ENCODE measurements around the gene PGA3.
"Not testable (repeated sequence)": the region's sequence is repeated elsewhere in the genome, so short reads cannot be mapped to it uniquely, and the experiment has no call there.

Gene PGA3

DNA sequence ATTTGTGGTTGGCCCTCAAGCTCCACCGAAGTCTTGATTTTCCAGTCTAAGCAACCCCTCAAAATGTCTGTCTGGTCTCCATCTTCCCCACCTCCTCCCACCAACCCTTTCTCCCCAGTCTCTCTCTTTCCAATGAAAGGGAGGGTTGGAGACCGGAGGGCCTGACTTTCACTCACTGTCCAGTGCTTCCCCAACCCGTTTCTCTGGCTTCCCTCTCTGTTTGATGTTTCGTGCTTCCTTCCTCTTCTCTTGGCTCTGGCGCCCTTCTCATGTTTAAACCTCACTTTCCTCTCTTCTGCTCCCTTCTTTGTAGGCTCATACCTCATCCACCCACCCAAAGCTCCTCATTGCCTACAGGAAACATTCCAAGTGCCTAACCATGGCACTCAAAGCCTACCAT, 31.0 kb upstream of the PGA3 start:
- H3K9ac ChIP-seq (ENCODE audit: low read depth, low read length) = no peak overlapping the region
- H3K27ac ChIP-seq (ENCODE audit: low read depth, low read length) = no peak overlapping the region
- no peaks in the 10 kb centered on the region for H3K4me1 ChIP-seq (ENCODE audit: control insufficient read depth, insufficient read depth, low read length)
- H3K9me3 ChIP-seq (ENCODE audit: control insufficient read depth, insufficient read depth, low read length) = no peaks in the 10 kb centered on the region; the same call in 1 of the 2 replicates
- H3K27me3 ChIP-seq (ENCODE audit: control insufficient read depth, insufficient read depth, low read length) = 0 out of 2 replicates have a peak, but pooled peaks cover 6% of the 10 kb centered on the region
- H3K36me3 ChIP-seq (ENCODE audit: control insufficient read depth, insufficient read depth, low read length) = no peaks in the 10 kb centered on the region
- no peak overlapping the region for H3K4me3 ChIP-seq (ENCODE audit: low read depth, low read length)

DNA sequence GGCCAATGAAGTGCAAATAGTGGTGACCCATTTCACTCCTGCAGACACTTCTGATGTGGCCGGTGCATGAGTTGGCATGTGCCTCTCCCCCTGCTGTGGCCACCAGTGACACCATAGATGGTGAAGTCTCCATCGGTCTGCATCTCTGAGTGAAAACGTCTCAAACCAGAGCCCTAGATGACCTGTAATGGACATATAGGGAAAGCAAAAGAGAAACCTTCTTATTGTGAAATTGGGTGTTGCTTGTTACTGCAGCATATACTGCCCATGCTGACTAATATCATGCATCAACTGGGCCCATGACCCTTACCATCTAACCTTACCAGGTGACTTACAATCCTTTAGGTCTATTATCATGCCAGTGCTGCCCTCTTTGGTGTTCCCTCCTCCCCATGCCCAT, 30.4 kb upstream of the PGA3 start:
- H3K36me3 ChIP-seq (ENCODE audit: control insufficient read depth, insufficient read depth, low read length) = no peaks in the 10 kb centered on the region
- no peaks in the 10 kb centered on the region for H3K9me3 ChIP-seq (ENCODE audit: control insufficient read depth, insufficient read depth, low read length)
- no peaks in the 10 kb centered on the region for H3K4me1 ChIP-seq (ENCODE audit: control insufficient read depth, insufficient read depth, low read length)
- no peak overlapping the region for H3K27ac ChIP-seq (ENCODE audit: low read depth, low read length)
- no peak overlapping the region for H3K9ac ChIP-seq (ENCODE audit: low read depth, low read length)
- H3K4me3 ChIP-seq (ENCODE audit: low read depth, low read length) = no peak overlapping the region
- H3K27me3 ChIP-seq (ENCODE audit: control insufficient read depth, insufficient read depth, low read length) = 0 out of 2 replicates have a peak, but pooled peaks cover 6% of the 10 kb centered on the region

- Histone ChIP-seq H3K27ac (ENCODE audit: low read depth, low read length) (no peak overlapping the region), H3K36me3 (ENCODE audit: control insufficient read depth, insufficient read depth, low read length) (no peaks in the 10 kb centered on the region), H3K9me3 (ENCODE audit: control insufficient read depth, insufficient read depth, low read length) (no peaks in the 10 kb centered on the region), H3K9ac (ENCODE audit: low read depth, low read length) (no peak overlapping the region), H3K4me3 (ENCODE audit: low read depth, low read length) (no peak overlapping the region), H3K27me3 (ENCODE audit: control insufficient read depth, insufficient read depth, low read length) (0 out of 2 replicates have a peak, but pooled peaks cover 6% of the 10 kb centered on the region), H3K4me1 (ENCODE audit: control insufficient read depth, insufficient read depth, low read length) (no peaks in the 10 kb centered on the region)
Observed at GRCh38 chr11:61173456-61173855, 29.9 kb upstream of the PGA3 start.

GRCh38 chr11:61174273-61174672, 29.0 kb upstream of the PGA3 start:
- H3K4me1 ChIP-seq (ENCODE audit: control insufficient read depth, insufficient read depth, low read length) = no peaks in the 10 kb centered on the region
- H3K9ac ChIP-seq (ENCODE audit: low read depth, low read length) = no peak overlapping the region
- H3K4me3 ChIP-seq (ENCODE audit: low read depth, low read length) = no peak overlapping the region
- H3K27ac ChIP-seq (ENCODE audit: low read depth, low read length) = no peak overlapping the region
- H3K27me3 ChIP-seq (ENCODE audit: control insufficient read depth, insufficient read depth, low read length) = 0 out of 2 replicates have a peak, but pooled peaks cover 6% of the 10 kb centered on the region
- H3K36me3 ChIP-seq (ENCODE audit: control insufficient read depth, insufficient read depth, low read length) = no peaks in the 10 kb centered on the region
- no peaks in the 10 kb centered on the region for H3K9me3 ChIP-seq (ENCODE audit: control insufficient read depth, insufficient read depth, low read length)

GRCh38 chr11:61174949-61175348, 28.4 kb upstream of the PGA3 start:
- Histone ChIP-seq H3K27ac (ENCODE audit: low read depth, low read length) (no peak overlapping the region), H3K9ac (ENCODE audit: low read depth, low read length) (no peak overlapping the region), H3K4me3 (ENCODE audit: low read depth, low read length) (no peak overlapping the region), H3K4me1 (ENCODE audit: control insufficient read depth, insufficient read depth, low read length) (no peaks in the 10 kb centered on the region), H3K9me3 (ENCODE audit: control insufficient read depth, insufficient read depth, low read length) (no peaks in the 10 kb centered on the region), H3K27me3 (ENCODE audit: control insufficient read depth, insufficient read depth, low read length) (0 out of 2 replicates have a peak, but pooled peaks cover 6% of the 10 kb centered on the region), H3K36me3 (ENCODE audit: control insufficient read depth, insufficient read depth, low read length) (no peaks in the 10 kb centered on the region)

DNA sequence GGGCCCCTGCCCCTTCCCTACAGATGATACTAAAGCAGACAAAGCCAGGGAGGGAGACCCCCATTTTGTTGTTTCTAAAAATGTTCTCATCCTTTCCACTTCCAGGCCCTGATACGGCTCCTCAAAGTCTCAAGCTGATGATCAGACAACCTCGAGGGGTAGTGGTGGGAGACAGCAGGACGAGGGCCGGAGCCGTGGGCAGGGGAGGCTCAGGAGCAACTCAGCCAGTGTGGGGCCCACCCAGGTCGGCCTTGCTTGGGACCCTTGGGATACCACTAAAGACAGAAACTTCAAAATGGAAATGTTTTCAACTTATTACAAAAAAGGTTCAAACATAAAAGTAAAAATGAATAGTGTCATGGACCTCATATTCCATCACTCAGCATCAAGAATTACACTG, 26.9 kb upstream of the PGA3 start:
- Histone ChIP-seq H3K27ac (ENCODE audit: low read depth, low read length) (no peak overlapping the region), H3K9me3 (ENCODE audit: control insufficient read depth, insufficient read depth, low read length) (no peaks in the 10 kb centered on the region), H3K27me3 (ENCODE audit: control insufficient read depth, insufficient read depth, low read length) (0 out of 2 replicates have a peak, but pooled peaks cover 6% of the 10 kb centered on the region), H3K4me3 (ENCODE audit: low read depth, low read length) (no peak overlapping the region), H3K9ac (ENCODE audit: low read depth, low read length) (no peak overlapping the region), H3K36me3 (ENCODE audit: control insufficient read depth, insufficient read depth, low read length) (no peaks in the 10 kb centered on the region), H3K4me1 (ENCODE audit: control insufficient read depth, insufficient read depth, low read length) (no peaks in the 10 kb centered on the region)

GRCh38 chr11:61180205-61180604, 23.1 kb upstream of the PGA3 start:
- not testable (repeated sequence) for H3K4me3 ChIP-seq (ENCODE audit: low read depth, low read length); H3K27me3 ChIP-seq (ENCODE audit: control insufficient read depth, insufficient read depth, low read length); H3K27ac ChIP-seq (ENCODE audit: low read depth, low read length); H3K36me3 ChIP-seq (ENCODE audit: control insufficient read depth, insufficient read depth, low read length); H3K9ac ChIP-seq (ENCODE audit: low read depth, low read length); H3K4me1 ChIP-seq (ENCODE audit: control insufficient read depth, insufficient read depth, low read length); H3K9me3 ChIP-seq (ENCODE audit: control insufficient read depth, insufficient read depth, low read length)

DNA sequence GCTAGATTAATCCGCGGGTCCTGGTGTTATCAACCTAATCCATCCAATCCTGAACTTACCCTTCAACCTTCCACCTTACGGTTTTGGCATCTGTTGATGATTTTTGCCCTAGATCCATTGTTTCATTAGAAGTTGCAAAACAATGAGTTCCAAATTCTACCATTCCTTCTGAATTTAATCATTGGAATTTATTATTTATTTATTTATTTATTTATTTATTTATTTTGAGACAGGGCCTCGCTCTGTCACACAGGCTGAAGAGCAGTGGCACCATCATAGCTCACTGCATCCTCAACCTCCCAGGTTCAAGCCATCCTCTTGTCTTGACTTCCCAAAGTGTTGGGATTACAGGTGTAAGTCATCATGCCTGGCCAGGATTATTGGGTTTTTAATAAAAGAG, 21.8 kb upstream of the PGA3 start:
- Histone ChIP-seq H3K27me3 (ENCODE audit: control insufficient read depth, insufficient read depth, low read length) (no peaks in the 10 kb centered on the region), H3K9me3 (ENCODE audit: control insufficient read depth, insufficient read depth, low read length) (no peaks in the 10 kb centered on the region), H3K27ac (ENCODE audit: low read depth, low read length) (no peak overlapping the region), H3K36me3 (ENCODE audit: control insufficient read depth, insufficient read depth, low read length) (no peaks in the 10 kb centered on the region), H3K4me3 (ENCODE audit: low read depth, low read length) (no peak overlapping the region), H3K9ac (ENCODE audit: low read depth, low read length) (no peak overlapping the region), H3K4me1 (ENCODE audit: control insufficient read depth, insufficient read depth, low read length) (no peaks in the 10 kb centered on the region)

DNA sequence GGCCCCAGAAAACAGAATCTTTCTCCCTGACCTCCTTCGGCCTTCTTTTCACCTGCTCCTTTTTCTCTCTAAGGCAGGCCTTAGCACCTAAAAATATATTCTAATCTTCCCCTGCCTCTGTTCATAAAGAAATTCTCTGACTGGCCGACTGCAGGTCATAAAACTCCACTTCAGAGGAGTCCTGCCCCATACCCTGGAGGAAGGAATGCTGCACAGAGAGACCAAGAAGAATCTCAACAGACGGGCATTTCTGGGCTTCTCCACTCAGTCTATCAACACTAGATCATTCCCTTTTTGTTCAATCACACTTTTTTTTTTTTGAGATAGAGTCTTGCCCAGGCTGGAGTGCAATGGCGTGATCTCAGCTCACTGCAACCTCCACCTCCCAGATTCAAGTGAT, 19.7 kb upstream of the PGA3 start:
- no peaks in the 10 kb centered on the region for H3K4me1 ChIP-seq (ENCODE audit: control insufficient read depth, insufficient read depth, low read length)

DNA sequence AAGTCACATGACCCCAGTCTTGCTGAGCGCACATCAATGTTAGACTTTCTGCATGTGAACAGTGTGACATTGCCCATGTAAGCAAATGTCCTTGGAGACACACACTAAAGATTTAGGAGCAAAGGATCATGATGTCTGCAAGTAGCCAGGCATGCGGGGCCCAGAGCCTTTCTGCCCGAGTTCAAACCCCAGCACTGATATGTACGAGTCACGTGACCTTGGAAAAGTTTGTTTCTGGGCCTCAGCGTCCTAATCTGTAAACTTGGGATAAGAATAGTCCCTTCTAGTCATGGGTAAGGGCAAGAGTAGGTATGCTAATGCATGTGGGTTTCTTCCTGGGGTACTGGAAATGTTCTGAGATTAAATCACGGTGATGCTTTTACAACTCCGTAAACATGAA, 16.8 kb upstream of the PGA3 start:
- Histone ChIP-seq H3K36me3 (ENCODE audit: control insufficient read depth, insufficient read depth, low read length) (no peaks in the 10 kb centered on the region), H3K27me3 (ENCODE audit: control insufficient read depth, insufficient read depth, low read length) (no peaks in the 10 kb centered on the region), H3K27ac (ENCODE audit: low read depth, low read length) (no peak overlapping the region), H3K9ac (ENCODE audit: low read depth, low read length) (no peak overlapping the region), H3K4me1 (ENCODE audit: control insufficient read depth, insufficient read depth, low read length) (no peaks in the 10 kb centered on the region), H3K9me3 (ENCODE audit: control insufficient read depth, insufficient read depth, low read length) (no peaks in the 10 kb centered on the region), H3K4me3 (ENCODE audit: low read depth, low read length) (no peak overlapping the region)

More for the DNA sequence above, 19.7 kb upstream of the PGA3 start:
- Histone ChIP-seq H3K9ac (ENCODE audit: low read depth, low read length) (no peak overlapping the region), H3K36me3 (ENCODE audit: control insufficient read depth, insufficient read depth, low read length) (no peaks in the 10 kb centered on the region), H3K27me3 (ENCODE audit: control insufficient read depth, insufficient read depth, low read length) (no peaks in the 10 kb centered on the region), H3K27ac (ENCODE audit: low read depth, low read length) (no peak overlapping the region), H3K9me3 (ENCODE audit: control insufficient read depth, insufficient read depth, low read length) (no peaks in the 10 kb centered on the region), H3K4me3 (ENCODE audit: low read depth, low read length) (no peak overlapping the region)

DNA sequence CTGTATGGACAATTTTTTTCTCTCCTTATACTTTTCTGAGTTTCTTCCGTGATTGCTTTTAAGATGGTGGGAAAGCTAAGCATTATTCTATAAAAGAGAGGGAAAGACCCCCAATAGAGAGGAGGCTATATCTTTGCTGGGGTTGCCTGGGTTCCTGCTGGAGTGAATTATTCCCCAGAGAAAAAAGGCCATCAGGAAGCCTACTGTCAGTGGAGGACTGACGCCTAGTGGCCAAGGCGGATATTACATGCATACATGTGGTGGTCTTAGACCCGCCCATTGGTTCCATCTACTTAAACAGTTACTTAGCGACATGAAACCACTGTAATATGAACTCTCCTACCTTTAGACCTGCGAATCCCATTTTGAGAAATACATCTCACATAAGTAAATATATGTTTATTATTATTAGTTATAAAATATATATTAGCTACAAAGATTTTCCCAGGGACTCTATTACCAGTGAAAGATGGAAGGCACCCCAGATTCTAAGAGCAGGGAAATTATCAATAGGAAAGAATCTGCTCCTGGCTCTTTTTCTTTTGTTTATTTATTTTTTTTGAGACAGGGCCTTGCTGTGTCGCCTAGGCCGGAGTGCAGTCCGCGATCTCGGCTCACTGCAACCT, 15.7 kb upstream of the PGA3 start:
- Histone ChIP-seq H3K9ac (ENCODE audit: low read depth, low read length) (no peak overlapping the region), H3K27me3 (ENCODE audit: control insufficient read depth, insufficient read depth, low read length) (no peaks in the 10 kb centered on the region), H3K4me1 (ENCODE audit: control insufficient read depth, insufficient read depth, low read length) (no peaks in the 10 kb centered on the region), H3K4me3 (ENCODE audit: low read depth, low read length) (no peak overlapping the region), H3K27ac (ENCODE audit: low read depth, low read length) (no peak overlapping the region), H3K36me3 (ENCODE audit: control insufficient read depth, insufficient read depth, low read length) (no peaks in the 10 kb centered on the region), H3K9me3 (ENCODE audit: control insufficient read depth, insufficient read depth, low read length) (no peaks in the 10 kb centered on the region)

Data from HUES48 (cell line).